Measurements from ENCODE around the gene MVD. TPM values are rescaled to one million over a fixed set of nuclear protein-coding genes. Genes with fewer than 3 reads are reported as not detected.

The MVD gene
- total and polyA plus RNA-seq, 2 of the 13 experiments (the other 11 are each of a cell fraction or from before 2014, with no cell fraction given) = 28.1 to 187 TPM

DNA sequence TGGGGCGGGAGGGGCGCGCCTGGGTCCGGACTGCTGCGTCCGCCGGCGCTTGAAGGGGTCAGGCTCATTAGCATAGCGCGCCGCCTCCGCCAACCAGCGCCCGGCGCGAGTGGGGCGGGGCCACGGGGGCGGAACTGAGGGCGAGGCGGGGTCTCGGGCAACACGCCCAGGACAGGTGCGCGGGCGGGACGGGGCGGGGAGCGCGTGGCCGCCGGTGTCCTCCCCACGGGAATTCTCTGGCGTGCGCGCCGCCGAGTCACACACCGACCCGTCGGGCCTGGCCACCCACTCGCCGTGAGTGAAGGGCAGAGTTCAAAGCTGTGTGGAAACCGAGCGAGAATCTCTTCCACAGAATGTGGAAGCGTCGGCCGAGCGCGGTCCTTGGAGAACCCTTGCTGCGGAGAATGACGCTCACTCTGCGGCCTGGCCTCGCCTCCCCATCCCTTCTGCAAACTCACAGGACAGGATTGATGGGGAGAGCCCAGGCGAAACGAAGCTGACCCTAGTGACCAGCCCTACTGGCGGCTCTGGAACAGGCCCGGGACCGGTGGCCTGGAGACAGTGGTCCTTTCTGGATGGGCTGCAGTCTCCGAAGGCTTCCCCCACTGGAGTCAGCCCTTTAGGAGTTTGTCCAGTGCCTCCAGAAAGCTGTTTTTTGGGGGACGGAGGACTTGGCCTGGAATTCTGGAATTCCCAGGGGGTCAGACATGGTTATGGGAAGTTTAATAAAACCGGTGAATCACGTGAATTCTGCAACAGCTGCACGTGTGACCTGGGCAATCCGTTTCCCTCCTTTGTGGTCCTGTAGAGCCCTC, 23.8 kb upstream of the MVD start, which contains the start of gene SNAI3 (continued):
- TF ChIP-seq, protein P1, sequence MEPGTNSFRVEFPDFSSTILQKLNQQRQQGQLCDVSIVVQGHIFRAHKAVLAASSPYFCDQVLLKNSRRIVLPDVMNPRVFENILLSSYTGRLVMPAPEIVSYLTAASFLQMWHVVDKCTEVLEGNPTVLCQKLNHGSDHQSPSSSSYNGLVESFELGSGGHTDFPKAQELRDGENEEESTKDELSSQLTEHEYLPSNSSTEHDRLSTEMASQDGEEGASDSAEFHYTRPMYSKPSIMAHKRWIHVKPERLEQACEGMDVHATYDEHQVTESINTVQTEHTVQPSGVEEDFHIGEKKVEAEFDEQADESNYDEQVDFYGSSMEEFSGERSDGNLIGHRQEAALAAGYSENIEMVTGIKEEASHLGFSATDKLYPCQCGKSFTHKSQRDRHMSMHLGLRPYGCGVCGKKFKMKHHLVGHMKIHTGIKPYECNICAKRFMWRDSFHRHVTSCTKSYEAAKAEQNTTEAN (CRISPR knock-in tag; conservative IDR thresholded peaks at IDR 0.05) = 0 out of 2 replicates have a peak, but pooled peaks have one; percentile 56
- TF ChIP-seq, protein P2, sequence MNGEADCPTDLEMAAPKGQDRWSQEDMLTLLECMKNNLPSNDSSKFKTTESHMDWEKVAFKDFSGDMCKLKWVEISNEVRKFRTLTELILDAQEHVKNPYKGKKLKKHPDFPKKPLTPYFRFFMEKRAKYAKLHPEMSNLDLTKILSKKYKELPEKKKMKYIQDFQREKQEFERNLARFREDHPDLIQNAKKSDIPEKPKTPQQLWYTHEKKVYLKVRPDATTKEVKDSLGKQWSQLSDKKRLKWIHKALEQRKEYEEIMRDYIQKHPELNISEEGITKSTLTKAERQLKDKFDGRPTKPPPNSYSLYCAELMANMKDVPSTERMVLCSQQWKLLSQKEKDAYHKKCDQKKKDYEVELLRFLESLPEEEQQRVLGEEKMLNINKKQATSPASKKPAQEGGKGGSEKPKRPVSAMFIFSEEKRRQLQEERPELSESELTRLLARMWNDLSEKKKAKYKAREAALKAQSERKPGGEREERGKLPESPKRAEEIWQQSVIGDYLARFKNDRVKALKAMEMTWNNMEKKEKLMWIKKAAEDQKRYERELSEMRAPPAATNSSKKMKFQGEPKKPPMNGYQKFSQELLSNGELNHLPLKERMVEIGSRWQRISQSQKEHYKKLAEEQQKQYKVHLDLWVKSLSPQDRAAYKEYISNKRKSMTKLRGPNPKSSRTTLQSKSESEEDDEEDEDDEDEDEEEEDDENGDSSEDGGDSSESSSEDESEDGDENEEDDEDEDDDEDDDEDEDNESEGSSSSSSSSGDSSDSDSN (CRISPR knock-in tag; IDR thresholded peaks at IDR 0.05) = peak; percentile 41; the same call in 1 of the 2 replicates
- TF ChIP-seq NR2C2 (CRISPR knock-in tag; IDR thresholded peaks at IDR 0.05; ENCODE audit: borderline replicate concordance) = peak; percentile 28; the same call in 1 of the 2 replicates
- TF ChIP-seq ZBTB7B (CRISPR knock-in tag; IDR thresholded peaks at IDR 0.05) = 0 out of 2 replicates have a peak, but pooled peaks have one; percentile 9
- 0 out of 2 replicates have a peak, but pooled peaks have one; percentile 51 for TF ChIP-seq ZBTB49 (CRISPR knock-in tag; IDR thresholded peaks at IDR 0.05; ENCODE audit: borderline replicate concordance)
- TF ChIP-seq ZNF615 (CRISPR knock-in tag; IDR thresholded peaks at IDR 0.05; ENCODE audit: borderline replicate concordance) = no peak
- peak; percentile 29; the same call in 1 of the 2 replicates for TF ChIP-seq SP5 (CRISPR knock-in tag; IDR thresholded peaks at IDR 0.05; ENCODE audit: borderline replicate concordance, low read depth)
- TF ChIP-seq AFF4 (CRISPR knock-in tag; IDR thresholded peaks at IDR 0.05) = 0 out of 2 replicates have a peak, but pooled peaks have one; percentile 42
- peak; percentile 87; the same call in 1 of the 2 replicates for TF ChIP-seq ZNF761 (CRISPR knock-in tag; conservative IDR thresholded peaks at IDR 0.05)
- peak; percentile 62; the same call in 1 of the 2 replicates for TF ChIP-seq ZNF441 (CRISPR knock-in tag; IDR thresholded peaks at IDR 0.05; ENCODE audit: borderline replicate concordance)
- TF ChIP-seq, protein P3, sequence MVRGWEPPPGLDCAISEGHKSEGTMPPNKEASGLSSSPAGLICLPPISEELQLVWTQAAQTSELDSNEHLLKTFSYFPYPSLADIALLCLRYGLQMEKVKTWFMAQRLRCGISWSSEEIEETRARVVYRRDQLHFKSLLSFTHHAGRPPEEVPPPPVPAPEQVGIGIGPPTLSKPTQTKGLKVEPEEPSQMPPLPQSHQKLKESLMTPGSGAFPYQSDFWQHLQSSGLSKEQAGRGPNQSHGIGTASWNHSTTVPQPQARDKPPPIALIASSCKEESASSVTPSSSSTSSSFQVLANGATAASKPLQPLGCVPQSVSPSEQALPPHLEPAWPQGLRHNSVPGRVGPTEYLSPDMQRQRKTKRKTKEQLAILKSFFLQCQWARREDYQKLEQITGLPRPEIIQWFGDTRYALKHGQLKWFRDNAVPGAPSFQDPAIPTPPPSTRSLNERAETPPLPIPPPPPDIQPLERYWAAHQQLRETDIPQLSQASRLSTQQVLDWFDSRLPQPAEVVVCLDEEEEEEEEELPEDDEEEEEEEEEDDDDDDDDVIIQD (CRISPR knock-in tag; IDR thresholded peaks at IDR 0.05; ENCODE audit: low read depth) = 0 out of 2 replicates have a peak, but pooled peaks have one; percentile 50
- no peak for TF ChIP-seq SOX6 (IDR thresholded peaks at IDR 0.05)
- peak; percentile 66; the same call in 1 of the 2 replicates for TF ChIP-seq SOX6 (CRISPR knock-in tag; IDR thresholded peaks at IDR 0.05)

Data from HepG2 (cell line).